Globus pallidus (tissue), 1 donor: ENCODE measurements around the gene EXOSC1.
"Not testable (repeated sequence)": the region's sequence is repeated elsewhere in the genome, so short reads cannot be mapped to it uniquely, and the experiment has no call there.

Source experiments
- DNase-seq: peaks from one replicate; pipeline ENCODE4 v3.0.0-alpha.2; 2015; ENCODE audit warnings: low spot score

The EXOSC1 gene

DNA sequence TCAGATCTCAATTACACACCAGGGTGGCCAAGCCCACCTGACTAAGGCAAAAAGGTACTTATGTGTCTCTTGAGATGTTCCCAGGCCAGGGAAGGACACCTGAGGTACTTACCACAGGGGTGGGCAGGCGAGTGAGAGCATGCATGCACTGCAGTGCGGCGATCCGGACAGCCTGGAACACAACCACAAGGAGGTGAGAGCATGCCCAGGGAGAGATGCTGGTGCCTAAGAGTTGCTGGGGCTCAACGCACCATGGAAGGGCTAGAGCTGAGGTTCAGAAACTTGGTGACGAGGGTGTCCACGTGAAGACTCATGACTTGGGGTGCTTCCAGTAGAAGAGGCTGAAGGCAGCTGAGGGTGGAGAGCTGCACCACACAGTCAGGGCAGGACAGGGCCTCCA is 13.3 kb upstream of the EXOSC1 start:
- DNase-seq = no peak

DNA sequence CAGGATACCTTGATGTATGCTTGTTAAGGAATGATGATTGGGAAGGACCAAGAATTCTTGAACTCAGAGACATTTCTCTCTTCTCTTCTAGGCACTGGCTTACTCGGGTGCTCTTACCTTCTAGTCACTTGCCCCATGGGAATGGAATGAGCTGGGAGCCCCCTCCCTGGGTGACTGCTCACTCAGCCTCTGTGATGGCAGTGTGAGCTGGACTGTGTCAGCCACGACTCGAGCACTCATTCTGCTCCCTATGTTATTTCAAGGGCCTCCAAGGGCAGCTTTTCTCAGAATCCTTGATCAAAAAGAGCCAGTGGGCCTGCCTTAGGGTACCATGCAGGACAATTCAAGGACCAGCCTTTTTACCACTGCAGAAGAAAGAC is 10.9 kb upstream of the EXOSC1 start:
- no peak for DNase-seq

DNA sequence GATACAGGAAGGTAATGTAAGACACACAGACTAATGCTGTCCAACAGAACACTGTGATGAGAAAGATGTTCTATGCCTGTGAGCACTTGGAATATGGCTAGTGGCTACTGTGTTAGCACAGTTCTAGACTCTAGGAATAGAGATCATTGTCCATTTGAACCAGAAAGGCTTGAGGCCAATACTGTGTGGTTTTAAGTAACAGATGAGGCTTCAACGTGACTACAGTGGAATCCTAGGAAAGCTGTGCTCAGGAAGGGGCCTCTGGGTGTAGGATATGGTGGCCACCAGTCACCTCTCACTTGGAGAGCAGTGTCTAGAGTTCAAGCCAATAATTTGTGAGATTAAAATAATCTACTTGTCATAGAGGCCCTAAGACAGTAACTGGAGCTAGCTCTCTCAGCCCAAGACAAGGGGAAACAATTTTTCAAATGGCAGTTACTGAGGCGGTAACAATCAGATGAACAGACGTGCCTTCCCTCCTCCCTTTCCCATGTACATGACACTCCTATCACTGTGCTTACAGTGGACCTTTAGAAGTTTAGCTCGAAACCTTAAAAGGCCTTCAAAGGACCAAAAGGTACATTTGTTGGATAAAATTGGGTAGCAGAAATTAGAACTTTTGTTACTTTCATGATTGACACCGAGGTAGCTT is 10.4 kb upstream of the EXOSC1 start:
- DNase-seq = no peak

DNA sequence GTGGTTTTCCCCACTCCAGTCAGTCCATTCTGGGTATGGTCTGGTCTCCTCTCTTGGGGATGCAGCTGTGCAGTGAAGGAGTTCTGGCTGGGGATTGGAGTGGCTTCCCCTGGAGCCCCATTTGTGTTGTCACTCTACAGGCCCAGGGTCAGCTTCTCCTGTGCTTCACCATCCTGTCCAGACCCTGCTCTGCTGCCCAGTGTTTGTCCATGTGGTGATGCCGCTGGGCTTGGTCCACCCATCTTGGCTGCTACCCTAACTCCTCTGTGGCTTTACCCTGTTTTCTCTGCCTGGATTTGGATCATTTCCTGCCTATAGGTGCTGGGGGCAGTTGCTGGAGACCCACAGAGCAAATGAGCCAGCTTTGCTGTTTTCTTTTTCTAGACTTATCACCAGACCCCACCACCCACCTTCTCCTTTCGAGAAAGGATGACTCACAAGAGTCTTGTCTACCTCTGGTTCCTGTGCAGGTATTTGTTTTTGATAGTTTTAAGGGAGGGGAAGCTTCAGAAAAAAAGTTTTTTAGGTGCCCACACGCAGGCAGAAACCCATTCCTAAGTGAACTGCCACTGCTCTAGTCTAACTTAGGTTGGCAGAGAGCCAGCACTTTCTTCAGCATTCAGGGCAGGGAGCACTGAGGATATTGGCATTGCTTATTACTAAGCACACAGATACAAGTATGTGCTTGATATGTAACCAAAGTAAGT is 8.7 kb upstream of the EXOSC1 start:
- no peak for DNase-seq

DNA sequence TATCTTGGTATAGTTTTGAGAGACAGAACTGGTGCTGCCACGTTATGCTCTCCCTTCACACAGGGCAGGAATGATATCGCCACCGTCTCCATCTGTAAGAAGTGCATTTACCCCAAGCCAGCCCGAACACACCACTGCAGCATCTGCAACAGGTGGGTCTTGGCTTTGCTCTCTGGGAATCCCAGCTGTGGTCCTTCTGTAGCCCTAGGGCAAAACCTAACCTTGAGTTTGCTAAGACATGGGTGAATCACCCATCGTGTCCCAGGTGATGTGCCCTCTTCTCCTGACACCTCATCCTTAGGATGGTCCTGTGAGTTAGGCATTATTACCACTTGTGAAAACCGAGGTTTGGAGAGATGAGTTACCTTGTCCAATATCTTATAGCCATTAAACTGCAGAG is 6.5 kb upstream of the EXOSC1 start:
- no peak for DNase-seq

DNA sequence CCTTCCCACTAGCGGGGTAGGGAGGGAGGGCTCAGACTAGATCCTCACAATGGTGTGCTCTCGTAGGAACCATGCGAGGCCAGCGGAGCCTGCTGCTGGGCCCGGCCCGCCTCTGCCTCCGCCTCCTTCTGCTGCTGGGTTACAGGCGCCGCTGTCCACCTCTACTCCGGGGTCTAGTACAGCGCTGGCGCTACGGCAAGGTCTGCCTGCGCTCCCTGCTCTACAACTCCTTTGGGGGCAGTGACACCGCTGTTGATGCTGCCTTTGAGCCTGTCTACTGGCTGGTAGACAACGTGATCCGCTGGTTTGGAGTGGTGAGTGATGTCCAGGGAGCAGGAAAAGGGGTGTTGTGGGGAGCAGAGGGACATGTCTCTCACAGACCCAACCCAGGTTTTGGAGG is 5.8 kb upstream of the EXOSC1 start:
- DNase-seq = no peak

DNA sequence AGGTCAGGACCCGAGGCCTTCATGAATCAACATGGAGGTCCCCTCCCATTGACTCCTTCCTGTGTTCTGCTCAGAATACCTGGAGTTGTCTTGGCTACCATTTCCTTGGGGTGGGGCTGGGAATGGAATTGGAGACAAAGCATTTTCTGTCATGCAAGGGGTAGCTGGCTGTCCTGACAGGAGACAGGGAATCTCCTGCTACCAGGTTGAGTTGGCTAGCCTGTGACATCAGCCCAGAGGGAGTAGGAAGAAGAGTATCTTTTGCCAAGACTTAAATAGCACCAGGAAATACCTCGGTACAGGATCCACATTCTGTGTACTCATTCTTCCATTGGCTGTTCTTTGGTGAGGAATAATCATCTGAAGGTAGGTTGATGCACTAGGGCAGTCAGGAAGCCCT is 5.0 kb upstream of the EXOSC1 start:
- DNase-seq = no peak

DNA sequence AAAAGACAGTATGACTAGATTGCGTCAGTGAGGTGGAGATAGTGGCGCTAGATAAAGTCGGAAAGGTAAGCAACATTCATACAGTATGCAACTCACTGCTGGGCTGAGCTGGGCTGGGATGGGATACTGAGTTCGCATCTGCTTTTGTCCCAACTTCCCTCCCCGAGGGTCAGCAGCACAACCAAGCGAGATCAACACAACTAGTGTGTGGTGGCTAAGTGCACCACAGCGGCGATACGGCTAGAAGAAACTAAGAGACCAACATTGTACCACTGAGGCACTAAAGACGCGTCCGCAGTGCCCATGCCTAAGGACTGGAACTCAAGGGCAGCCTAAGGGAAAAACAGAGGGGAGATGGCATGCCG is 467 bp downstream of the EXOSC1 start:
- no peak for DNase-seq

DNA sequence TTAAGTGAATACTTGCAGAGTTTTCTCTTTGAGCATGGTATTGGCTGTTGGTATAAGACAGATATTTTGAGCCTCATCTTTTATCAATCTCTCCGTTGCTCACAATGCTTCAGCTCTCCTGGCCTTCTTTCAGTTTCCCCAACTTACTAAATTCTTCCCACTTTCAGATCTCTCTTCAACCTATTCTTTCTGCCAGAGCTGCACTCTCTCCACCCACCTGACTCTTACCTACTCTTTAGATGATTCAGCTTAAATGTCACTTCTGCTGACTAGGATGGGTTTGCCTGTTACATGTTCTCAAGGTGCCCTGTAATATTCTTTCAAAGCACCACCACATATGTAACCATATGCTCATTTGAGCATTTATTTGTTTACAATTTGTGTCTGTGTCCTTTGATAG is 1.6 kb downstream of the EXOSC1 start:
- DNase-seq = no peak

DNA sequence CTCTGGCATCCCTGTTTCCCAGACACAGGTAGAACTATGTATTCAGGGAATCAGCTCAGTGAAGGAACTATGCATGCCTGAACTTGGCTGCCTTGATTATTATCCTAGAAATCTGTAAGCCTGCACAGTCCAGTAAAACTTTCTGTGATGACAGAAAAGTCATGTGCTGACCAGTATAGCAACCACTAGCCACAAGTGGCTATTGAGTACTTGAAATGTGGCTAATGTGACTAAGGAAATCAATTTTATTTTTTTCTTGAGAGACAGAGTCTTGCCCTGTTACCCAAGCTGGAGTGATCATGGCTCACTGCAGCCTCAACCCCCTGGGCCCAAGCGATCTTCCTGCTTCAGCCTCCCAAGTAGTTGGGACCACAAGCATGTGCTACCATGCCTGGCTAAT is 3.5 kb downstream of the EXOSC1 start:
- DNase-seq = no peak

DNA sequence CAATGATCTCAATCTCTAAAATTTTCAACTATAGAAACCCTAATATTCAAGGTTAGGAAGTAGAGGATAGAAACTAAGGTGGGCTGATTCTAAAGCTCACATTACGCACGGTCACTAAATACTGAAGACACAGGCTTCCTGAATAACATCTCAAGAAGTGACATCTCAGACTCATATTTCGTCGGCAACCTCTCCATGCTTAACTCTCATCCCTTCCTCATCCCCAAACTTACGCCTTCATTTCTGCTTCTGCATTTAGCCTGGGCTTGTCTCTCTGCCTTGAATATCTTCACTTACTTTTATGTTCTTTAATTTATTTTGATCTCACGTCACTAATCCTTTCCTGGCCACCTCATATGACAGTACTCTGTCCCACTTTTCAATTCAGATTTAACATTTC is 10.6 kb downstream of the EXOSC1 start:
- DNase-seq = no peak

DNA sequence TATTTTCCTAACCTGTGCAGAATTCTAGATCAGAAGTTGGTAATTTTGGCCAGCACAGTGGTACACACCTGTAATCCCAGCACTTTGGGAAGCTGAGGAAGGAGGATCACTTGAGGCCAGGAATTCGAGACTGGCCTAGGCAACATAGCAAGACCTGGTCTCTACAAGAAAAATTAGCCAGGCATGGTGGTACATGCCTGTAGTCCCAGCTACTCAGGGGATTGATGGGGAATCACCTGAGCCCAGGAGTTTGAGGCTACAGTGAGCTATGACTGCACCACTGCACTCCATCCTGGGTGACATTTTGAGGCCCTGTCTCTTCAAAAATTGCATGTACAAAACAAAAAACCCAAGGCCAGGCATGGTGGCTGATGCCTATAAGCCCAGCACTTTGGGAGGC is 11.2 kb downstream of the EXOSC1 start:
- no peak for DNase-seq

DNA sequence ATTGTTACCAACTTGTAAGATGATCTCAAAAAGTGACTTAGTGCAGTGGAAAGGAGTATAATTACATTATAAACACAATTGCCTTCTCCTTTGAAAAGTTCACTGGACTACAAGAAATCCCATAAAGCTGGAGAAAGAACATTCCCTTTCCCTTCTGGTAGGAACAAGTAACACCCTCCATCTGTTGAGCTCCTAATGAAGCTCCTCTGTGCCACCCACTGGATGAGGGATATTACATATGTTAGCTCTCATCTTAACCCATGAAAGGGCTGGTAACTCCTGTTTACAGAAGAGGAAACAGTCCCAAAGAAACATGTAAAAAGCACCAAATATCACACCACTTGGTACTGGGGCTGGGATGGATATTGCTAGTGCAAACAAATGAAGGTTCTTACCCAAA is 11.8 kb downstream of the EXOSC1 start:
- no peak for DNase-seq

DNA sequence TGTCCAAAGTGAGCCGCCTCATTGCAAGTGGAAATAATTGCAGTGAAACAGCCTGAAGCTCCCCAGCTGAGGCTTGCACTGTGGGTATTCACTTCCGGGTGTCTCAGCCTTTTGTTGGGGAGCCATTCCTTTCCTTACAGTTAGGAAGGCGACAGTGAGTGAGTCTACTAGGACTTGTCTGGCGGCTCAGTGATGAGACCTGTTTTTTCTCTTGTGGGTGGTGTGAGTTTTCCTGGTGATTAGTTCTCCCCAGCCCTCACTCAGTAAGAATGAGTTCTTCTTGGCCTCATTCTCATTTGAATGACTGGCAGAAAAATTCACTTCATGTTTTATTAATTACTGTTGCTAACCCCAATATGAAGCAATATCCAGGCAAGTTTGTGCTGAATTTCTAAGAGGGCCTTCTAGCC is 17.2 kb downstream of the EXOSC1 start:
- DNase-seq = no peak

DNA sequence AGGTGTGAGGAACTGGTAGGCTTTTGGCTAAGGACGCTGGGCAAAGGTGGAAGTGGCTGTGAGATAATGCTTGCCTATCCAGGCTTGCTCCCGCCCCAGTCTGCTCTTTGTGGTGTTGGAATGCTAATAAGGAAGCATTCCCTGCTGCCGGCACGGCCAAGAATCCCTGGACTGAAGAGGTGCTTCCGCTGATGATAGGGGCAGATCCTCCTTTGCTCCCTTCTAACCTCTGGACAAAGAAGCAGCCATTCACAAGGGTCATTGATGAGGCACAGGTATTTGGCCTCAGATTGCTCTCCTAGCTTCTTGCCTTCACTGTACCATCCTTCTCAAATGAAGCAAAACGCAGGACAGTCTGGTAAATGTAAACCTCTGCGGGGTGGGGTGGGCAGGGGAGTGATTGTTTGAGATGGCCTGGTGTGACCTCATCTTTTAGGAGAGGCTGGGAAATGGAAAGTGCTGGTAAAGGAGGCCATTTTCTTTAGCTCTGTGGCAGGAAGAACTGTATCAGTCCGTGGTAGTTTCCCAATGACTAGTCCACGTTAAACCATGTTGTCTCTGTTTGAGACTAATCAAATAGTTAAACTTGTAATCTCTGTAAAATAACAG is 18.1 kb downstream of the EXOSC1 start:
- no peak for DNase-seq

DNA sequence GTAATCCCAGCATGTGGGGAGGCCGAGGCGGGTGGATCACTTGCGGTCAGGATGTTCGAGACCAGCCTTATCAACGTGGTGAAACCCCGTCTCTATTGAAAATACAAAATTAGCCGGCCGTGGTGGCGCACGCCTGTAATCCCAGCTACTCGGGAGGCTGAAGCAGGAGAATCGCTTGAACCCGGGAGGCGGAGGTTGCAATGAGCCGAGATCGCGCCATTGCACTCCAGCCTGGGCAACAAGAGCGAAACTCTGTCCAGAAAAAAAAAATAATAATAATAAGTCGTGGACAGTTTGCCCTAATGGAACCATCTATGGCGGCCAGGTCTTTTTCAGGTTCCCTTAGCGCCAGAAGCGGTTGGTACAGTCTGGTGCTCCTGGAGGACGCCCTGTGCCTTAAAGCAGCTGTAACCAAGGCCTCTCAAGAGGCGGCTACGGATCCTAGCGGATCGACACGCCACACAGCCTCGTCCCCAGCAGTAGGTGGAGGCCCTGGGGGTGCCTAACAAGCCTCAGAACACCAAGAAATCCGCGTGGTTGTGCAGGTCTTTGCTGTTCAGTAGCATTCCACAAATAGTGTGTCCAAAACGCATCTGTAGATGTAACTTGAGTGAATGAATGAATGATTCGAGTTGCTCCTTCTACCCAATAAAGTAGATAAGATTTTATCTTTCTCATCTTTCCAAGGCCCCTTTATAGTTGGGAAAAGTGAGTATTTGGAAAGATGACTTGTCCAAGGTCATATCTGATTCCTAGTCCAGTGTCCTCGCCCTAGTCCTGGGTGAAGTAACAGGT is 18.8 kb downstream of the EXOSC1 start:
- no peak for DNase-seq

DNA sequence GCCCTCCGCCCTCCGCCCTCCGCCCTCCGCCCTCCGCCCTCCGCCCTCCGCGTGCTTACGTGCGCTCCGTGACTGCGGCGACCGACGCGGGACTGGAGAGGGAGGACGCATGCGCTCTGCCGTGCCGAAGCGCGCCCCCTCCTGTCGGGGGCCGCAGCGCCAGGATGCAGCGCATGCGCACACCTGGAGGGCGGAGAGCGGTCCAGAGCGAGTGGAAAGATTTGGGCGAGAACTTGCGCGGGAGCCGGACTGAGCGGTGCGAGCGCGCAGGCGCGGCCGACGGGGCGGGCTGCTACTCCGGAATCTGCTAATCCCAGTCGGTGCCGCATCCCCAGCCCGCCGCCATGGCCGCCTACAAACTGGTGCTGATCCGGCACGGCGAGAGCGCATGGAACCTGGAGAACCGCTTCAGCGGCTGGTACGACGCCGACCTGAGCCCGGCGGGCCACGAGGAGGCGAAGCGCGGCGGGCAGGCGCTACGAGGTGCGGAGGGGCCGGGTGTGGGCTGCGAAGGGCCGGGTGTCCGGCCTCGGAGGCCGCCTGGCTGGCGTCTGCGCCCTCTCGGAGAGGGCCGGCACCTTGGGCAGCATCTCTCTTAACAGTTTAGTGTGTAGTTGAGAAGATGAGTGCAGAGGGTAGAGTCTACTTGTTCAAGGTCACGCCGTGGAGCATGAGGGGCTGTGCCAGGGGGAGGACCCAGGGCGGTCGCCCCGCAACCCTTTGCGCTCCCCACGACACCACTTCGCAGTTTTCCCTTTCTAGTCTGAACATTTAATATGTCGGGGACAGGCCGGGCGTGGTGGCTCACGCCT is 19.6 kb downstream of the EXOSC1 start, which contains the start of gene PGAM1:
Gene PGAM1, plus strand, starts transcription at position 228 of the 812 bp plus-strand sequence. Its CDS starts 117 bp downstream, at position 345.
- DNase-seq = peak; percentile 96

DNA sequence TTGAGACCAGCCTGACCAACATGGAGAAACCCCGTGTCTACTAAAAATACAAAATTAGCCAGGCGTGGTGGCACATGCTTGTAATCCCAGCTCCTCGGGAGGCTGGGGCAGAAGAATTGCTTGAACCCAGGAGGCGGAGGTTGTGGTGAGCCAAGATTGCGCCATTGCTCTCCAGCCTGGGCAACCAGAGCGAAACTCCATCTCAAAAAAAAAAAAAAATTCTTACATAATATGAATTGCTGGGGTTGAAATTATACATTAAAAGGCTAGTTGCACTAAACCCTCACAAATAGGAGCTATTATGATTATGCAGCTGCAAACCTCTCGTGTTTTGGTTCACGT is 22.1 kb downstream of the EXOSC1 start:
- DNase-seq = not testable (repeated sequence)

DNA sequence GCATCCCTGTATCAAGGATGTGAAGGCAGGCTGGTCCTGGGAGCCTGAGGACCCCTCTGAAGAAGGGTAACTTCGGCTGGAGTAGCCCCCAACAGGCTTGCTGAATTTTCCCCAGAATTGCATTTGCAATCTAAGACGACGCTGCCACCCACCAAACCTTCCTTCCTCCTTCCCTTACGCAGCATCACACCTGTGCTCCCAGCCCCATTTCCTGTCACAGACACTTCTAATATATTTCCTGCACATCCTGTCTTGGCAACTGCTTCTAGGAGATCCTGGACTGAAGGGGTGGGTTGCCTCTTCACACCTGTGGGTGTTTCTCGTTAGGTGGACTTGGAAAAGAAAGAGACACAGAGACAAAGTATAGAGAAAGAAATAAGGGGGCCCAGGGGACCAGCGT is 29.2 kb downstream of the EXOSC1 start:
- no peak for DNase-seq

DNA sequence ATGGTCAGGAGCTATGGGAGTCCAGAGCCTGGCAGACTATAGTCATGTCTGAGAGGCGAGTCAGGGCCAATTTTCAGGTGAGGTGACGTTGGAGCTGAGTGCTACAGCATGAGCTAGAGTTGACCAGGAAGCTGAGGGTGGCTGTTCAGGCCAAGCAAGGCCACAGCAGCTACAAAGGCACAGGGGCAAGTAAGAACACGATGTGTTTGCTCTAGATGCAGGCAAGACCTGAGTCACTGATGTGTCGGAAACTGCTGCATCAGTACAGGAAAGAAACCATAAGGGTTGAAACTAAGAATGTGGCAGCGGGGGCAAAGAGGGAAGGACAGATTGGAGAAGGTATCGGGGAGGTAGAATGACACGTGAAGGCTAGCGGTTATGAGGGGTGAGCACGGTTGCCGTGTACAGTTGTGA is 32.9 kb downstream of the EXOSC1 start:
- DNase-seq = no peak

DNA sequence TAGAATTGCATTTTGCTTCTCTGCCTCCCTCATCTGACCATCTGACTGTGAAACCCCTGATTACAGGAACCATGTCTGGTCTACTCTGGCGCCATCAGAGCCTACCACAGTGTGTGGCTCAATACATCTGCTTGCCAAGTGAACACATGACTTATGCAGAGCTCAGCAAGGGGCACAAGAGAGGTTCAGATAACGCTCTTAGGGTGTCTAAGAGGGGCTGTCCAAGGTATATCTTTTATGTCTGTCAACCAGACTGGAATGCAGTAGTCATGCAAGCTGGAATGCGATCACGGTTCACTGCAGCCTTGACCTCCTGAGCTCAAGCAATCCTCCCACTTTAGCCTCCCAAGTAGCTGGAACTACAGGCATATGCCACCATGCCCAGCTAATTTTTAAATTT is 34.4 kb downstream of the EXOSC1 start:
- no peak for DNase-seq

DNA sequence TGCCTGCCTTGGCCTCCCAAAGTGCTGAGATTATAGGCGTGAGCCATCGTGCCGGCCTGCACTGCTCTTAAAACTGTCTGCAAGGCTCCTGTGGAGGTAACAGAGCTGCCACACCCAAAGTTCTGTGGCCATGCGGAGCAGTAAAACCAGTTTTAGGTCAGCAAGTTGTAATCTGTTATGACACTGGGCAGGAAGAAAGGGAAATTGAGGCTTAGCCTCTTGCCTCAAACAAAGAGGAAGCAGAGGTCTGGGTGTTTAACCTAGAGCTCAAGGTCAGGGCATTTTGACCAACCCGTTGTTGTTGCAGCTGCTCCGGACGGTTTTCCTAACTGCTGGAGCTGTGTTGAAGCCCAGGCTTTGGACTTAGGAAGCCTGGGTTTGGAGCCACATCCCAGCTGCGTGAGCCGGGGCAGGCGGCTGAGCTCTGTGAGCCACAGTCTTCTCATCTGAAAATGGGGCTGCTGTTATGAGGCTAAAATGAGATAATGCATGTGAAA is 37.3 kb downstream of the EXOSC1 start:
- DNase-seq = no peak
